ENCODE measurements around the gene ZBTB7A. TPM values are rescaled to one million over a fixed set of nuclear protein-coding genes. Genes with fewer than 3 reads are reported as not detected.

The ZBTB7A gene
- total and polyA plus RNA-seq, 11 donors: 14.6 to 65.0 (median 28.6) TPM

- H3K9me3 ChIP-seq: no peaks in the 10 kb centered on the region
- no peak for TF ChIP-seq CTCF (IDR thresholded peaks at IDR 0.05)
- no peak for TF ChIP-seq POLR2A (IDR thresholded peaks at IDR 0.05)
- no peaks in the 10 kb centered on the region for H3K27me3 ChIP-seq
- peak overlapping the region in 11 of 12 donors; percentile 3 to 84 (median 52) for H3K4me3 ChIP-seq
- intact Hi-C loops (cut with DNase I): loop anchor here in 6 of 10 donors (5.0 kb wide), 3 partner anchors 38 to 53 kb away; partner anchors contain the start of gene PIAS4 (in 3 of the 6)
- peak in 3 of 4 donors; percentile 21 to 48 (median 27) for ATAC-seq
- peak; percentile 69 to 86 (median 85) for DNase-seq
- peak overlapping the region; percentile 87 to 99 (median 98) for H3K27ac ChIP-seq
- peaks cover 21 to 83% (median 66%) of the 10 kb centered on the region in 12 donors for H3K4me1 ChIP-seq
- H3K36me3 ChIP-seq: peaks cover 0 to 20% (median 3%) of the 10 kb centered on the region in 9 donors
- 40 to 70% (median 64%) methylated on average over 10 to 42 of the region's 42 CpGs for WGBS, 4 donors
Measured at GRCh38 chr19:4059891-4060620, 6.6 kb downstream of the ZBTB7A start.

- peak overlapping the region; percentile 87 to 99 (median 98) for H3K27ac ChIP-seq
- peaks cover 21 to 78% (median 66%) of the 10 kb centered on the region in 12 donors for H3K4me1 ChIP-seq
- no peaks in the 10 kb centered on the region for H3K9me3 ChIP-seq
- 33 to 62% (median 50%) methylated on average over 3 to 19 of the region's 19 CpGs for WGBS, 4 donors
- H3K4me3 ChIP-seq: peak overlapping the region in 11 of 12 donors; percentile 3 to 84 (median 52)
- peaks cover 0 to 26% (median 9%) of the 10 kb centered on the region in 9 donors for H3K36me3 ChIP-seq
- TF ChIP-seq POLR2A (IDR thresholded peaks at IDR 0.05): no peak
- no peak for TF ChIP-seq CTCF (IDR thresholded peaks at IDR 0.05)
- intact Hi-C loops (cut with DNase I): loop anchor here in 2 of 10 donors (5.0 kb wide), 2 partner anchors 37 to 42 kb away; no protein-coding TSS in a partner anchor
- H3K27me3 ChIP-seq: no peaks in the 10 kb centered on the region
- ATAC-seq (no peak), DNase-seq (peak in 1 of 5 donors; percentile 38)
Measured at GRCh38 chr19:4059453-4059871, 7.2 kb downstream of the ZBTB7A start.

GRCh38 chr19:4058693-4059452 lies 7.8 kb downstream of the ZBTB7A start:
- Histone ChIP-seq H3K27ac (peak overlapping the region; percentile 87 to 99 (median 98)), H3K4me3 (peak overlapping the region; percentile 3 to 84 (median 50)), H3K4me1 (peaks cover 21 to 76% (median 63%) of the 10 kb centered on the region in 12 donors), H3K27me3 (no peaks in the 10 kb centered on the region), H3K36me3 (peaks cover 0 to 32% (median 15%) of the 10 kb centered on the region in 9 donors), H3K9me3 (no peaks in the 10 kb centered on the region)
- TF ChIP-seq CTCF (IDR thresholded peaks at IDR 0.05): peak in 1 of 12 donors; percentile 1
- no peak for TF ChIP-seq POLR2A (IDR thresholded peaks at IDR 0.05)
- DNase-seq (peak in 2 of 5 donors; percentile 42 to 50), ATAC-seq (peak in 1 of 4 donors; percentile 1)
- WGBS, 4 donors: 35 to 62% (median 41%) methylated on average over 10 to 30 of the region's 30 CpGs
- intact Hi-C loops (cut with DNase I): loop anchor here in 2 of 10 donors (5.0 kb wide), 2 partner anchors 37 to 42 kb away; no protein-coding TSS in a partner anchor
